ENCODE measurements around the gene IFNGR2. TPM values are rescaled to one million over a fixed set of nuclear protein-coding genes. Genes with fewer than 3 reads are reported as not detected.

IFNGR2 gene
- total RNA-seq, 4 donors from 2014 or later = 25.4 to 67.6 (median 58.3) TPM

- intact Hi-C loops (cut with DNase I; ENCODE audit: low total_unique reads) = no loop called here
Measured at GRCh38 chr21:33371366-33371765, 31.8 kb upstream of the IFNGR2 start.

GRCh38 chr21:33372582-33372981 lies 30.6 kb upstream of the IFNGR2 start:
- Histone ChIP-seq H3K4me1 (no peaks in the 10 kb centered on the region), H3K27ac (no peak overlapping the region), H3K4me3 (no peak overlapping the region), H3K9me3 (no peaks in the 10 kb centered on the region), H3K27me3 (no peaks in the 10 kb centered on the region), H3K36me3 (no peaks in the 10 kb centered on the region)
- intact Hi-C loops (cut with DNase I; ENCODE audit: low total_unique reads) = no loop called here
- DNase-seq = no peak
- TF ChIP-seq CTCF (IDR thresholded peaks at IDR 0.05) = no peak
- no peak for TF ChIP-seq POLR2A (IDR thresholded peaks at IDR 0.05)

More at GRCh38 chr21:33371366-33371765, 31.8 kb upstream of the IFNGR2 start:
- Histone ChIP-seq H3K9me3 (no peaks in the 10 kb centered on the region), H3K4me3 (no peak overlapping the region), H3K27ac (no peak overlapping the region), H3K36me3 (no peaks in the 10 kb centered on the region), H3K27me3 (no peaks in the 10 kb centered on the region), H3K4me1 (no peaks in the 10 kb centered on the region)
- no peak for TF ChIP-seq POLR2A (IDR thresholded peaks at IDR 0.05)
- TF ChIP-seq CTCF (IDR thresholded peaks at IDR 0.05) = no peak
- no peak for DNase-seq

- Histone ChIP-seq H3K4me1 (no peaks in the 10 kb centered on the region), H3K27ac (no peak overlapping the region), H3K36me3 (no peaks in the 10 kb centered on the region), H3K27me3 (no peaks in the 10 kb centered on the region), H3K4me3 (no peak overlapping the region), H3K9me3 (no peaks in the 10 kb centered on the region)
- no peak for DNase-seq
- no peak for TF ChIP-seq POLR2A (IDR thresholded peaks at IDR 0.05)
- no peak for TF ChIP-seq CTCF (IDR thresholded peaks at IDR 0.05)
- intact Hi-C loops (cut with DNase I; ENCODE audit: low total_unique reads) = no loop called here
Measured at GRCh38 chr21:33373451-33373850, 29.8 kb upstream of the IFNGR2 start.

- no peak for DNase-seq
- intact Hi-C loops (cut with DNase I; ENCODE audit: low total_unique reads) = no loop called here
- no peak for TF ChIP-seq POLR2A (IDR thresholded peaks at IDR 0.05)
- TF ChIP-seq CTCF (IDR thresholded peaks at IDR 0.05) = no peak
- Histone ChIP-seq H3K36me3 (no peaks in the 10 kb centered on the region), H3K9me3 (no peaks in the 10 kb centered on the region), H3K27ac (no peak overlapping the region), H3K4me3 (no peak overlapping the region), H3K4me1 (no peaks in the 10 kb centered on the region), H3K27me3 (no peaks in the 10 kb centered on the region)
Measured at GRCh38 chr21:33374080-33374449, 29.1 kb upstream of the IFNGR2 start.

- H3K4me3 ChIP-seq = no peak overlapping the region
- H3K4me1 ChIP-seq = no peaks in the 10 kb centered on the region
- H3K27me3 ChIP-seq = no peaks in the 10 kb centered on the region
- no peak for TF ChIP-seq POLR2A (IDR thresholded peaks at IDR 0.05)
- peak; percentile 36 to 55 (median 44) for TF ChIP-seq CTCF (IDR thresholded peaks at IDR 0.05)
- H3K27ac ChIP-seq = no peak overlapping the region
- no peaks in the 10 kb centered on the region for H3K36me3 ChIP-seq
- intact Hi-C loops (cut with DNase I; ENCODE audit: low total_unique reads) = no loop called here
- no peak for DNase-seq
- H3K9me3 ChIP-seq = no peaks in the 10 kb centered on the region
Measured at GRCh38 chr21:33374450-33375096, 28.6 kb upstream of the IFNGR2 start.
